AG10803 (cell line): Measurements from ENCODE around the gene FAM83B.

Experiments
- DNase-seq: peaks from one replicate; pipeline ENCODE4 v3.0.0; 2010; ENCODE audit warnings: low read depth
- H3K4me3 ChIP-seq: 2 replicates; pipeline ENCODE4 v1.5.1; 2011; ENCODE audit warnings: mild to moderate bottlenecking, low read length, control low read depth
- CTCF ChIP-seq: conservative IDR thresholded peaks from 2 replicates; pipeline ENCODE4 v1.5.1; 2011; ENCODE audit warnings: mild to moderate bottlenecking, low read length, control low read depth, inconsistent platforms

Gene FAM83B

GRCh38 chr6:54886932-54887584, 40.5 kb downstream of the FAM83B start:
- TF ChIP-seq CTCF = no peak
- H3K4me3 ChIP-seq = no peak overlapping the region
- DNase-seq = no peak

- H3K4me3 ChIP-seq = no peak overlapping the region
- TF ChIP-seq CTCF = no peak
- DNase-seq = no peak
Measured at GRCh38 chr6:54891536-54891935, 45.0 kb downstream of the FAM83B start.

DNA sequence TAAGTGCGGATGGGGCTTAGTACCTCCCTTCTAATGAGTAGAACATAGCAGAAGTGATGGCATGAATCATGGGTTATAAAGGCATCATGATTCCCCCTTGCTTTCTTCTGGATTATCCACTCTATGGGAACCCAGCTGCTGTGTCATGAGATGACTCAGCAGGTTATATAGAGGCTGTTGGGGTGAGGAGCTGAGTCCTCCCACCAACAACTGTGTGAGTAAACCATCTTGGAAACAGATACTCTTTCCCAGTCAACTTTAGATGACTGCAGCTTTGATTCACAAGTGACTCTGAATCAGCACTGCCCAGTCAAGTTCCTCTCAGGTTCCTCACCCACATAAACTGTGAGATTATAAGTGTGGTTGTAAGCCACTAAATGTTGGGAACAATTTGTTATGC, 46.3 kb downstream of the FAM83B start:
- TF ChIP-seq CTCF = no peak
- no peak overlapping the region for H3K4me3 ChIP-seq
- peak; percentile 62 for DNase-seq

- DNase-seq = no peak
- TF ChIP-seq CTCF = no peak
- H3K4me3 ChIP-seq = no peak overlapping the region
Measured at GRCh38 chr6:54893818-54894217, 47.2 kb downstream of the FAM83B start.

DNA sequence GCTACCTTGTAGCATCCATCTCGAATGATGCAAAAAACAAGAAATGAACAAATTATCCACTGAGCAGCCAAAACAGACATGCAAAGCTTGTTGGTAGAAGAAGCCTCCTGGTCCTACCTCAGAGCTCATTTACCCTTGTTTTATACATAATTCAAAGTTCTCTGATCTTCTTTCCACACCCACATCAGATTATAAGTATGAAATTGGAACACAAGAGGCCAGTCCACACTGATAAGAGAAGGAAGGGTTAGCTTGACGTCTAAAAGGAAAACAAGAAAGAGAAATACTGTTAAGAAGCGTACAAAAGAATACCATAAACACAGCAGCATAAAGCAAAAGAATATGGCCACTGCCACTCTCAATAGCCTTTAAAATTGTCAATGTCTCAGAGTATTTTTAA, 49.7 kb downstream of the FAM83B start:
- no peak for TF ChIP-seq CTCF
- DNase-seq = no peak
- no peak overlapping the region for H3K4me3 ChIP-seq

DNA sequence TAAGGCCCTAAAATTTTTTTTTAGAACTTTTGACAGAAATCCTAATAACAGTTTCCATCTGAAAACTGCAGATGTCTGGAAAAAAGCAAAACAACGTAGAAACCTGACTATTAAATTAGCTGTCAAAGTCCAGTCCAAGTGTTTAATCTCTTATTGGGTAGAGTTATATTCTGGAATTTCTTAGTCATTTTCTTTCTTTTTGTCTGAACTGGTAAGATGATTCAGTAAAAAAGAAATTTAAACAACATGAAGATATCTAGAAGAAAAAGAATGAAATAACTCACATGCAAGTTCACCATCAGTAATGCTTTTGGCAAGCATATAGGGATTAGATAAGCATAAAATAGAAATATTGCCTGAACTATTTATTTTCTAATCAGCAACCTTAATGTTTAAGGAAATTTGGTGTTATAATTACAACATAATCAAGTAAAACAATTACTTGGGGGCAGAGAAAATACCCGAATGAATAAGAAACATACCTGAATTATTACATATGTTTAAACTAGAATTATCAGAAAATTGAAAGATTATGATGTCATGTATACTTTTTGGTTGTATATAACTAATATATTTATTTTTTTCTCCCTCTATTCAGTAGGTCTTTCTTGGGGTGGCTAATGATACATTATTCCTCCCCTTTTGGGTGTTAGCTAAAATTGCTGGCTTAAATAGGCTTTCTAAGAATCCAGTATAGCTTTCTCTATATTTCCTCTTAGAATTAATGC, 51.1 kb downstream of the FAM83B start:
- no peak for TF ChIP-seq CTCF
- DNase-seq = peak; percentile 35
- no peak overlapping the region for H3K4me3 ChIP-seq

DNA sequence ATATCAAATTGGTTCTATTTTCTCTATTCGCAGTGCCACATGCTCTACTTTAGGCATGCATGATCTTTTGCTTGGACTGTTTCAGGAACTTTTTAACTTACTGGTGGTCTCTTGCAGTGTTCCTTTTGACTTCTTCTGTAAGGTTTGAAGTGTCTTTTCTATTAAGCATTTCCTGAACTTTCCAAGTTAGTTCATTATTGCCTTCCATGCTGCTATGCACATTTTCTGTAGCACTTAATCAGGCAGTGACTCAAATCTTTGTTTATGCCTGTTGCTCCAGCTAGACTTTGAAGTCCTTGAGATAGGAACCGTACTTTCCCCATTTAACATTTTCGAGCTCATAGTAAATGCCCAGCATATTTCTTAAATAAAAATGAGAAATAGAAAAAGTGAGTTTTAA, 52.2 kb downstream of the FAM83B start:
- H3K4me3 ChIP-seq = no peak overlapping the region
- no peak for TF ChIP-seq CTCF
- no peak for DNase-seq
